GM19455 (cell line): ENCODE results near the gene EXOC6.
"Not testable (repeated sequence)": the region's sequence is repeated elsewhere in the genome, so short reads cannot be mapped to it uniquely, and the experiment has no call there.

Experiments used
- ATAC-seq: cut with Tn5 transposase; IDR thresholded peaks from one replicate; pipeline ENCODE4 v1.9.1; 2021; ENCODE audit not compliant: unreplicated experiment

The EXOC6 gene

DNA sequence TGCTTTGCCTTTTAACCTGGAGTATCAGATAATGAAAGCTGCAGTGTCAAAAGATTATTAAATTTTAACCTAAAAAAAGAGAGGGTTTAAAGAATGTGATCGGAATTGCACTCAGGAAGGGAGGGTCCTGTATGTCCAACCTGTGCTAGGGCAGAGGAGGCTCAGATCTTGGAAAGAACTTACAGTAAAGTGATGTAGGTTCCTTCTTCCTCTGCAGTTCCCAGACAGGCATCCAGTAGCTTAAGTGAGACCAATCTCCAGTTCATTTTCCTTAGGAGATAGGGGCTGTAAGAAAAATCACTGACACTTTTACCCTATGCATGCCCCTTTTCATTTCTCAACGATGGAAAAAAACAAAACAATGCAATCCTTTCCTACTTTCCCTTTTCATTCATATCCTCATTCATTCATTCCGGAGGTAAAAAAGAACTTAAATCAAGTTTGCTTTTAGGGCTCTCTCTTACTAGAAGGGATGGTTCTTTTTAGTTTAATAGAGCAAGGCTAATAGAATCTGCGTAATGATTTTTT is 28.3 kb downstream of the EXOC6 start:
- ATAC-seq, result no peak

- ATAC-seq, result no peak
Observed at GRCh38 chr10:92880233-92880861, 32.0 kb downstream of the EXOC6 start.

DNA sequence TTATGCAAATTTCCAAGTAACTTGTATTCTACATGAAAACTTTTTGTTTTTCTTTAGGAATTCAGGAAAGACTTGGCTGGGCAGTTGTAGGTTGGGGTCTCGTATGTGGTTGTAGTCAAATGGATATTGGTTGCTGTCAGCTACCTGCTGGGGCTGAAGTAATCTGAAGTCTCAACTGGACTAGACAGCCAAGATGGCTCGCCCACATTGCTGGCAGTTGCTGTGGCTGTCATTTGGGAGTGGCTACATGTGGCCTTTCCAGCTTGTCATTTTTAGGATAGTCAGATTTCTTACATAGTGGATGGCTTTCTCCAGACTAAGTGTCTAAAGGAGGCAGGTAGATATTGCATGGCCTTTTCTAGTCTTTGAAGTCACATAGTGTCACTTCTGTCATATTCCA is 32.6 kb downstream of the EXOC6 start:
- no peak for ATAC-seq

DNA sequence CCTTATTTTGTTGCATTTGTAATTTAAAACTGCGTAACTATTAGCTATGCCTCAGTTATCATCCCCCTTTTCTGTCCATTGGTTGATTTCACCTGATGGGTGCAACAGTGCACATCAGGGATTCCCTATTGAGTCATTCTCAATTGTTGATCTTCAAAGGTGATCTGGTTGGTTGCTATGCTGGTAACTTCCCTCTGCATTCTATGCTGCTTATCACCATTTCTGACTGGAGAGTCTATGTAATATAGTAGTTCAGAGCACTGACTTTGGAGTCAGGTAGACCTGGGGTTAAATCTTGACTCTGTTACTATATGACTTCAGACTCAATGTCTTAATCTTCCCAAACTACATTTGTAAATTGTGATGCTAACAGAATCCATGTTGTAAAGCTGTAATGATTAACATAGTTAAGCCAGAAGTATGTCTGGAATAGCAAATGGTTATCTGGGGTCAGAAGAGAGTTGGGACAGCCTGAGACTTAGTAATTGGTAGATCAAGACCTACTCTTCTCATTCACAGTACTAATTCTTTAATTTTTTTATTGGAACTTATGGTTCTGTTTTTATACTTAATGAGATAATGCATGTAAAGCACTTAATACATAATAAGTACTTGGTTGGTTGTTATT is 38.1 kb downstream of the EXOC6 start:
- no peak for ATAC-seq

DNA sequence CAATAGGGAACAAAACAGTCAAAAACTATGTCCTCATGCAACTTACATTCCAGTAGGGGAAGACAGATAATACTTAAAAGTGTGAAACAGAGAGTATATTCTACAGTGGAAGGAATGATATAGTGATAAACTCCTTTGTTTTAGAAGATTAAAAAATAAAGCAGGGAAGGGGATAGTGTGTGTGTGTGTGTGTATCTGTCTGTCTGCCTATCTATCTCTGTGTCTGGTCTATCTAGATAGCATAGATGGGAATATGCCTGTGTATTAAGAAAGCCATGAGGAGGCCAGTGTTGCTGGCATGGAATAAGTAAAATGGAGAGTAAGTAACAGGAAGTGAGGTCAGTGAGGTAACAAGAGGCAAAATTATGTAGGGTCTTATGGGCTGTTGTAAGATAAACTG is 42.2 kb downstream of the EXOC6 start:
- ATAC-seq, result no peak

DNA sequence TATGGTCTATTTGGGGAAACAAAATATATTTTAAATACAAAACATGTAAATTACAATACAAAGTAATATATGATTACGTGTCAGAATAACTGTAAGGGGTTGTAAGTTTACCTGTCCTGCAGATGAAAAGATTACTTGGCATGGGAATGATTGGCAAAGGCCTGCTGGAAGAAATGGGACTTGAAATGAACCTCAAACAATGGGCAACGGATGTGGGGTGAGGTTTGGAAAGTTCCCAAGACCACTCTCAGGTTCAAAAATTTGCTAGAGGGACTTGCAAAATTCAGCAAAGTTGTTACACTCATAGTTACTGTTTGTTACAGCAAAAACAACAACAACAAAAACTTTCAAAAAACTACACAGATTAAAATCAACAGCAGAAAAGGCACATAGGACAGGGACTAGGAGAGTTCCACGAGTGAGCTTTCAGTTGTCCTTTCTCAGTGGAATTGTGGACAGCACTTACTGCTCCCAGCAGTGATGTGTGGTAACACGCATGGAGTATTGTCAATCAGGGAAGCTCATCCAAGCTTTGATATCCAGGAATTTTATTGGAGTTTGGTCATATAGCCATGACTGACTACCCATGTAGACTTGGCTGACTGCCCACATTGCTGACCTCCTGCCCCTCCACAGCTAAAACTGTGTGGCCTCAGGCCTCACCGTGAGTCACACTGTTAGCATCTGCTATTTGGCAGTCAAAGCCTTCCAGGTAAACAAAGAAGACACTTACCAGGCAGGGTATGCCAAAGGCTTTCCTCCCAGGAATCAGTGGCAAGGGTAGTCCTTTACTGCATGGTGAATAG is 43.8 kb downstream of the EXOC6 start:
- ATAC-seq, result no peak

- ATAC-seq, result no peak
Observed at GRCh38 chr10:92892691-92893054, 44.4 kb downstream of the EXOC6 start.

DNA sequence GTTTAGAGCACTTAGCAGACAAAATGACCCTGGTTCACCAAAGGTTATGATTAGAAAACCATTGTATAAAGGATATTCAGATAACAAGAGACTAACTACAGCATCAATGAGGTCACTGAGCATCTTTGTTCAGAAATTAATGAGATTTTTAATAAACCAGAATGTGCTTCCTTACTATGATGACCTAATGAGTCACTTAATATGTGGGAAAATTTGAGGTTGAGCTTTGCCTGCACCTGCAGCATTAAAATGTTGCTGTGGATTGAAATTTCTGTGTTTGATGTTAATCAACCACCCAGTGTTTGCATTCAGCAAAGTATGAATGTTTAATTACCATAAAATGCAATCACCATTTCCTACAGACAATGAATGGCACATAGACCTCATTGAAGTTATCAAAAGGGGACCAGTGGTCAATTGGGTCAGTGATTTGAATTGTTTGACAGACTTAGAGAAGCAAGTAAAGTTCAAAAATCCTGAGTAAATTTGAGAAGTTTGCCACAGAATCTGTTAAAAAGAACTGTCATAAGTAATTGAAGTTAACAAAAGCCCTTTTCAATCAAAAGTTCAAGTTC is 45.8 kb downstream of the EXOC6 start:
- no peak for ATAC-seq

- no peak for ATAC-seq
Observed at GRCh38 chr10:92897916-92898315, 49.6 kb downstream of the EXOC6 start.

- no peak for ATAC-seq
Observed at GRCh38 chr10:92901819-92902251, 53.5 kb downstream of the EXOC6 start.

- ATAC-seq, result no peak
Observed at GRCh38 chr10:92903633-92904032, 55.3 kb downstream of the EXOC6 start.

DNA sequence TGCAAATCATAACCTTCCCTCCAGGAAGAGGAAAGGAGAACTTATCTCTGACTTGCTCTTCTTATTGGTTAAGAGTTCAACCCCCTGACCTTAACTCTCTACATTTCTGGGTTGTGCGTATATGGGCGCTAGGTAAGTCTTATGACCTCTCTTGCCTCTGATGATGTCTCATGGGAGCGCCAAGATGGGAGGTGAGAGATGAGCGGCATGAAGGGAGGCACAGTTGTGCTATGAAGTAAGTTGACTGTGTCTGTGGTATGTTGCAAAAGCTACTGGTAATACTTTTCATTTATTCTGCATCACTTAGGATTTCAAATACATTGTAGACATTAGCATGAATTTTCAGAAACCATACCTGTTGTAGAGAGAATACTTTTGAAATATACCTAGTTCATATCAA is 59.0 kb downstream of the EXOC6 start:
- ATAC-seq, result no peak

- not testable (repeated sequence) for ATAC-seq
Observed at GRCh38 chr10:92912631-92913030, 64.3 kb downstream of the EXOC6 start.

DNA sequence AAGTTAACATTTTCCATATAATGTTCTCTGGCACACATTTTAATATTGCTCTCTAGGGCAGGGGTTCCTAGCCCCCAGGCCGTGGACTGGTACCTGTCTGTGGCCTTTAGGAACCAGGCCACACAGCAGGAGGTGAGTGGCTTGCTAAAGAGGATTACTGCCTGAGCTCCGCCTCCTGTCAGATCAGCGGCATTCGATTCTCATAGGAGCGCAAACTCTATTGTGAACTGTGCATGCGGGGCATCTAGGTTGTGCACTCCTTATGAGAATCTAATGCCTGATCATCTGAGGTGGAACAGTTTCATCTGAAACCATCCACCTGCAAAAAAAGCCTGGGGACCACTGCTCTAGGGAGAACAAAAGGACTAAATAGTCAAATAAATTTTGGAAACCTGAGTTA is 65.7 kb downstream of the EXOC6 start:
- ATAC-seq, result no peak

GRCh38 chr10:92914478-92915325 is 66.4 kb downstream of the EXOC6 start:
- peak; percentile 91 for ATAC-seq

DNA sequence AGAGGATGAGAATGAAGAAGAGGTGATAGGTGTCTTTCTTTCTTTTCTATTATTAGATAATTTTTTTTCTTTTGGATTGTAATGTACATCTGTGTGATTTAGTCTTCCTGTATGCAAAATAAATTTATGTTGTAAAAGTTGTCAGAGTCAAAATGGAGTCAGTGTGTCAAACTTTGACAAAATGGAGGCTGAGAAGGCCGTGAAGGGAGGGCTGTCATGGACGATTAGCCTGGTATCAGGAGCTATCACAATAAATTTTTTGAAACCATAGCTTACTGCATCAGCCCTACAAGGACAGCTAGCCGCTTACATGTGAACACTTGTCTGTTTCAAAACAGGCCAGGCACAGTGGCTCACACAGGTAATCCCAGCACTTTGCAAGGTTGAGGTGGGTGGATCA is 67.6 kb downstream of the EXOC6 start:
- no peak for ATAC-seq

DNA sequence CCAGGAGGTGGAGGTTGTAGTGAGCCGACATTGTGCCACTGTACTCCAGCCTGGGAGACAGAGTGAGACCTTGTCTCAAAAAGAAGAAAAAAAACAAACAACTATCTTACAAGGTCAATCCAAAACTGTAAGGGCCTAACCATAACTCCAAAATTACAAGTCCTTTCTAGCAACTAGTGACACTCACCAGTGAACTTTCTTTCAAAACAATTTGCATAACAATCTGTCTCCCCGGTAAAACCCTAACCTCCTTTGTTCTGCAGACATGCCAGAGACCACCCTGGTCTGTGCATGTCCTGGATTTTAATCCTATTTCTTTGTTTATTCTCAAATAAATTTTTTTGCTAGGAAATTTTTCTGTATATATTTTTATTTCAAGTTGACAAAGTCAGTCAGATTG is 68.1 kb downstream of the EXOC6 start:
- ATAC-seq, result no peak

DNA sequence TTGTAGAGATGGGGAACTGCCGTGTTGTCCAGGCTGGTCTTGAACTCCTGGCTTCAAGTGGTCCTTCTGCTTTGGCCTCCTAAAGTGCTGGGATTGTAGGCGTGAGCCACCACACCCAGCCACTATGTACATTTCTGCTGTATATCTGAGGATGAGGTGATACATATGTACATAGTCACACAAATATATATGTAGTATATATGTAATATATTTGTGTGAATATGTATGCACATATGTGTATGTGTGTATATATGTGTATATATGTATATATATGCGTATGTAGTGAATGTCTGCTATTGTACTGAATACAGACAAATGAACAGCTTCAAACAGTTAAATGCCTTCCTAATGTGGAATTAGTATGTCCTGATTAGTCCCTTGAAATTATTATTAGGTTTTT is 70.3 kb downstream of the EXOC6 start:
- no peak for ATAC-seq

DNA sequence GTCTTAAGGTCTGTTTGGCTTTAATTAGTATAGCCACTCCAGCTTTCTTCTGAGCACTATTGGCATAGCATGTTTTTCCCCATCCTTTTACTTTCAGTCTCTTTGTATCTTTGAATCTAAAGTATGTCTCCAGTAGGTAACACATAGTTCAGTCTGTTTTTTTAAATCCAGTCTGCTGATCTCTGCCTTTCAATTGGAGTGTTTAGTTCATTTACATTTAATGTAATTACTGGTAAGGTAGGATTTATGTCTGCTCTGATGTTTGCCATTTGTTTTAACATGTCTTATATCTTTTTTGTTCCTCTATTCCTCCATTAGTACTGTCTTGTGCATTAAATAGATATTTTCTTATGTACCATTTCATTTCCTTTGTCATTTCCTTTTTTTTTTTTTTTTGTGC is 72.5 kb downstream of the EXOC6 start:
- no peak for ATAC-seq

DNA sequence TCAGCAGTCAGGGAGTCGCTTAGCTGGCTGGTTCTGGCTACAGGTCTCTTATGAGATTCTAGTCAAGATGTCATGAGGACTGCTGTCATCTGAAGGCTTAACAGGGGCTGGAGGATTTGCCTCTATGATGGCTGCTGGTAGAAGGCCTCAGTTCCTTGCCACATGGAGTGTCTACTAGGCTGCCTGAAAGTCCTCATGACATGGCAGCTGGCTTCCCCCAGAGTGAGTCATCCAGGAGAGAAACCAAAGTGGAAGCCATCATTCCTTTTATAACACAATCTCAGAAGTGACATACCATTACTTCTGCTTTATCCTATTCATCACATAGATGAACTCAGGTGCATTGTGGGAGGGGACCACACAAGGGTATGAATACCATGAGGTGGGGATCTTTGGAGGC is 75.1 kb downstream of the EXOC6 start:
- ATAC-seq, result no peak

GRCh38 chr10:92929896-92930295 is 81.6 kb downstream of the EXOC6 start:
- no peak for ATAC-seq
